HG03565 (cell line): ENCODE data around the gene NAAA.
"Not testable (repeated sequence)": the region's sequence is repeated elsewhere in the genome, so short reads cannot be mapped to it uniquely, and the experiment has no call there.

Source experiments
- ATAC-seq: cut with Tn5 transposase; IDR thresholded peaks from one replicate; pipeline ENCODE4 v1.9.1; 2021; ENCODE audit warnings: mild to moderate bottlenecking, moderate library complexity; ENCODE audit not compliant: unreplicated experiment

NAAA gene

DNA sequence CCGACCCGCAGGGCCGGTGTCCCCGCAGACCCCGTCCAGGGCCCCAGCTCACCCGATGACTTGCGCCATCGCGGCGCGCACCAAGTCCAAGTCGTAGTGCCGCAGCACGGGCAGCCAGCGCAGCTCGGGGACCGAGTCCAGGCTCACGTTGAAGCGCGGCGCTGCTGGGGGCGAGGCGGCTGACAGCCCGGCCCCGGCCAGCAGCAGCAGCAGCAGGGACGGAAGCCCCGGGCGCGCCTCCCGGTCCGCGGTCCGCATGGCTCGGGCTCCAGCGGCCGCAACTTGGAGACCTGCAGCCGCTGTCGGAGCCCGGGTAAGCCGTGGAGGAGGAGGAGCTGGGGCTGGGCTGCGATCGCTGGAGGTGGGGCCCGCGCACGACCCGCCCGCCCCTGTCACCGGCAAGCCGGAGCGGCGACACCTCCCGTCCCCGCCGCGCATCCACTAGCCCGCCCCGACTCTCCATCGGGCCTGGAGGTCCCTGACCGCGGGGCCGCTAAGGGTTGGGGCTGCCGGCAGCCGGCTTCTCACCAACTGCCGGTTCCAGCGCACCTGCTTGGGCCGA is at the start of gene NAAA:
TSS of gene NAAA (minus strand) at position 322 of the 562 bp plus-strand sequence. CDS start at position 258, 64 bp downstream.
- peak; percentile 72 for ATAC-seq

DNA sequence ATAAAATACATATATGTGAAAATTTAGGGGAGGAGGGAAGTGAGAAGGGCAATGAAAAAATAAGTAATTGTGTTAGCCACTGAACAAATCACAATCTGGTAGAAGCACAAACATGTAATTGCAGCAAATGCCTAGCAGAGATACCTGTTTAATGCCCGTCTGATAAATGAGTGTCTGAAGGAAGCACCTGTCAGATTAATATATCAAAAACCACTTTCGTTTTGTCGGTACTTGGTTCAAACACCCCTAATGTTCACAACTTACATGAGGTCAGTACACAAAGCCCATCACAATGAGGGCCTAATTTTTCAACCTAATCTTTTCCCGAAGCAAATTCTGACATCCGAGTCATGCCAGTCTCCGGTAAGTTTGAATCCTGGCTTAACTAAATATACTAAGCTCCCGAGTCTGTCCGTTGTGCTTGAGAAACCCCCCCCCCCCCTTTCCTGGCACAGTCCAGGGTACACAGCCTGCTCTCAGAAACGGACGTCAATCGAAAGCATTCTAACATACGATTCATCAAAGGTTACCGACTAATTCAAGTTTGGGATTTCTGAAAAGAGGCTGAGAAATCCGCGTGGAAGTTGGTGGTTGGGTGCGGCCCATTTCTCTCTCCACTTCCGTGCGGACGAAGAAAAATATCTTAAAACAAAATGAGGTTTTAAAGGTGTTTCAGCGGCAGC is 49.2 kb upstream of the NAAA start:
- ATAC-seq: no peak

DNA sequence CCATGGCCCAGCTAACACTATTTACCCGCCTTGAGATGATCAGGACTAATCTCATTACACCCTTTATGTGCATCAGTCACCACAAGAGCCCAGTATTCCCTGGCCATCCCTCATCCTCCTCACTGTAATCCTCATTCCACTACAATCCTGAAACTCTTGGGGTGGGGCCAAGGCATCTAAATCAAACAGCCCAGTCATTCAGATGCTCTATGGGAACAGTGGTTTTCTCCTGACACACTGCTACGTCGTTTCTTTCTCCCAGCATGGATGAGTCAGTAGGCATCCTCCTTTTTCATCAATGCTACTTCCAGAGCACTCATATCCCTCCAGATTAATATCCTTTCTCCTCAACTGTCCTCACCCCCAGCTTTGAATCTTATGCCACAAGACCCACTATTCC is 44.3 kb upstream of the NAAA start:
- no peak for ATAC-seq

DNA sequence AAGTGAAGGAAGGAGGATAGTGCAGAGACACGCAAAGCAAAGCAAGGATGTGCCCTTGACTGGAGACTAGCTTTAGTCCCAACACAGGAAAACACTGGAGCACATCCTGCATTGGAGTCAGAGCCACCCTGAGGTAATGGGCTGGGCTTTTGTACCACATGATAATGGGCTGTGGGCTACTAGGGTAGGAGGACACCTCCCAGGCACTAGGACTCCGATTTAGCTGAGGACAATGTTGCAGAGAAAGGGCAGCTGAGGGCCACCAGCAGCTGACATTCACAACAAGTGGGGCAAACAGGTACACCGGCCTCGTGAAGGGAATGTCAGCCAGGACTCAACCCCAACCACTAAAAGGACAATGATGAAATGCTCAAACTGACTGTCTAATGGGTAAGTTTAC is 39.8 kb upstream of the NAAA start:
- no peak for ATAC-seq

DNA sequence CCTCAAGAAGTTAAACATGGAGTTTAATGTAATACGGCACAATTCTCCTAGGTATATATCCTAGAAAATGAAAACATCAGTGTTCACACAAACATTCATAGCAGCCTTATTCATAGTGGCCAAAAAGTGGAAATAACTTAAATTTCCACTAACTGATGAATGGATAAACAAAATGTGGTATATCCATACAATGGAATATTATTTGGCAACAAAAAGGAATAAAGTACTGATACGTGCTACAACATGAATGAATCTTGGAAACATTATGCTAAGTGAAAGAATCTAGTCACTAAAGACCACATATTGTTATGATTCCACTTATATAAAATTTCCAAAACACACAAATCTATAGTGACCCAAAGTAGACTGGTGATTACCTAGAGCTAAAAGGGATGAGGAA is 35.4 kb upstream of the NAAA start:
- no peak for ATAC-seq

DNA sequence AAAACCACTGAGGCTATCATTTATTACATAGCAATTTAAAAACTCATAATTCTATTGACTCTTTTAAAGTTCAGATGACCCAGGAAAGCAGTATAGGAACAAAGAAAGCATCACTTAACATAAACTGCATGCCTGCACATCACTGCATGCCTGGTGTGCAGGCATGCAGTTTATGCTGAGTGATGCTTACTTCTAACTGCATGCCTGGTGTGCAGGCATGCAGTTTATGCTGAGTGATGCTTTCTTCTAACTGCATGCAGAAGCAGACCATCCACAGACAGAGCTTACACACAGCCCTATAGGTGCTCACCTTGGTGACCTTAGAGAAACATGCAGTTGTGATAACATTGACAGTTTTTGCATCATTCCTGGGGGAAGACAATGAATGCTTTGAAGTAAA is 33.0 kb upstream of the NAAA start:
- ATAC-seq: no peak

DNA sequence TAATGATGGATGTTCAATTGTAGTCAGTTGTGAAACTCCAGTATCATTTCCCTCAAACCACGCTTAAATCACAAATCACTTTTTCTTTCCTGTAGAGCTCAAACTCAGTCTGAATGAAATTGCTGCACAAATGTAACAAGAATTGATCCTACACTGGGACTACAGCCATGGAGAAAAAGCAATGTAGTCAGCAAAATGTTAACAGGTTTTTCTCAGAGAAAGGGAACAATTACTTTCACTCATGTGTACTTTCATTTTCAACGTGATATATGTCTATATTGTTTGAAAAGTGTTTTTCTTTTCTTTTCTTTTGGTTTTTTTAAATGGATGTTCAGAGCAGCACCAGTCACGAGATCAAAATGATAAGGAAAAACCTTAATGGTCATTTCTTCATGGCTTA is 27.3 kb upstream of the NAAA start:
- ATAC-seq: no peak

DNA sequence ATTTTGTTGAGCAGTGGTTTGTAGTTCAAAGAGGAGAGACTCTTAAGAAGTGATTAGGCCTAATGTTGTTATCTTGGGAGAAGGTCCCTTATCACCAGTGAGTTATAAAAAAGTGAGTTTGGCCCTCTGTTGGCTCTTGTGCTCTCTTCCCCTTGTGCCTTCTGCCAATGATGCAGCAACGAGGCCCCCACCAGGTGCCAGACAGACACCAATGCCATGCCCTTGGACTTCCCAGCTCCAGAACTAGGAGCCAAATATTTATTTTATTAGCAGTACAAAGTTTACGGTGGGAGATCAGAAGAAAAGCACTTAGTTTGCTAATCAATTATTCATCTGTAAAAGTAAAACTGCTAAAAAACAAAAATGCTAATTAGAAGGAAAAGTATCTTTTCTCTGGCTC is 22.7 kb upstream of the NAAA start:
- ATAC-seq: no peak

DNA sequence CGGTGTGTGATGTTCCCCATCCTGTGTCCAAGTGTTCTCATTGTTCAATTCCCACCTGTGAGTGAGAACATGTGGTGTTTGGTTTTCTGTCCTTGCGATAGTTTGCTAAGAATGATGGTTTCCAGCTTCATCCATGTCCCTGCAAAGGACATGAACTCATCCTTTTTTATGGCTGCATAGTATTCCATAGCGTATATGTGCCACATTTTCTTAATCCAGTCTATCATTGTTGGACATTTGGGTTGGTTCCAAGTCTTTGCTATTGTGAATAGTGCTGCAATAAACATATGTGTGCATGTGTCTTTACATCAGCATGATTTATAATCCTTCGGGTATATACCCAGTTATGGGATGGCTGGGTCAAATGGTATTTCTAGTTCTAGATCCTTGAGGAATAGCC is 21.3 kb upstream of the NAAA start:
- ATAC-seq: not testable (repeated sequence)

DNA sequence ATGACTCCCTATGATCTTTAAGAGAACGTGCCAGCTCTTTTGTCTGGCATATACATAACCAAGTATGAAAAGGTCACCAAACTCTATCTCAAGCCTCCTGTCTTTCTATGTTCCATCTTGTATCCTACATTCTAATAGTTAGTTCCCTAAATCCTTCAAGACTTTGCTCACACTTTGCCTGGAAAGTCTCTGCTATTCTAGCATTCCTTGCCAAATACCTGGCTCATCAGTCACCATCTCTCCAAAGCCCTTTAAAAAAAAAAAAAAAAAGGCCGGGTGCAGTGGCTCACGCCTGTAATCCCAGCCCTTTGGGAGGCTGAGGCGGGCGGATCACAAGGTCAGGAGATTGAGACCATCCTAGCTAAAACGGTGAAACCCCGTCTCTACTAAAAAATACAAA is 17.7 kb upstream of the NAAA start:
- not testable (repeated sequence) for ATAC-seq

DNA sequence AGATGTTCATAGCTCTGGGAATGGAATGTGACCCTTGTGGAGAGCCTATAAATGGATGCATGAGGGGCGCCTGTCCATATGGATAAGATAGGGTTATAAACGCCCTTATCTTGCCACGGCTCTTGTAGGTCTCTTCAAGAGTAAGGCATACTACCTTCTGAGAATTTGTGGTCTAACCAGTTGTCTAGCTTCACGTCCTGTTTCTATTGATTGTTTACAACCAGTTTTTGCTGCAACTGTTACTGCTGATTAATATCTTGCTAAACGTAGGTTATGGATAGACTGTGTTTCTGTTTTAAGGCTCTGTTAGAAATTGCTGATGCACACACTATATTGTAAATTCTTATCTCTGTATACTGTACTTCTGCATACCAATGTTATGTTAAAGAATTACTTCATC is 14.0 kb upstream of the NAAA start:
- ATAC-seq: not testable (repeated sequence)

DNA sequence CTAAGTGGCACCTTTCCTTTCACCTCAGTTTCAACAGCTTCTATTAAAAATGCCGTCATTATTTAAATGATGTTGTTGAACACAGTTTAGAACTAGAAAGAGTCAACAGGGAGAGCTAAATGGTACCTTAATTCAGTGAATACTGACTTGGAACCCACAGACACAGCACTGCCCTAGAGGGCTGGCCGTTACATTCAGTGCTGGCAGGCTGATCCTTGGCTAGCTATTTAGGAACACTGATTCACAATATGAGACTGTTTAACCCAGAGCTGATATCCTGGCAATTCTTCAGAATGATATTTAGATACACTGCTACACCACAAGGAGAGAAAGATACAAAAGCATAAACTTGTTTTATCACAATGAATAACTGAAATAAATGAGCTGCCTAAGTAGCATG is 12.7 kb upstream of the NAAA start:
- no peak for ATAC-seq

DNA sequence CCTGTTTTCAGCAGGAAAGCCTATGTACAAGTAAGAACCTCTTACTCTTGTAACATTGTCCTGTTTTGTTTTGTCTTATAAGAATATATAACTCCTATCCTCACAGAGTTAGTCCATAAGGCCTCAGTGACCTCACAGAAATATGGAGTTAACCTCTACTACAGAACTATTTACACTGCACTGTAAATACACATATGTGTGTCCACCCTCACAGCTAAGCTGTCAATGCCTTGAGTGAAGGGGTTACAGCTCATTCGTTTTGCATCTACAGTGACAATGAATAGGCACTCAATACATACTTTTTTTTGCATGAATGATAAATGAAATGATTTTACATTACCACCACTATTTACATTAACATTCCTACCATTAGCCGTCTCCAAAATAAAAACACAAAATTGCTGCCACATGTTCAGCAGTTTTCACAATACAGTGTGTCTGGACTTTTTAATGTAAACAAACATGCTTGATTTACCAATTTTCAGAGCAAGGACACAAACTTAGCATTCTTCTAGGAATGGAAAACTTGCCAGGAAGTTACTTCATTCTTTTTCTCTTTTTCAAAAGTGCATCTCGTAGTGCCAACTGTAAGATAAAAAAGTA is 9.5 kb upstream of the NAAA start:
- ATAC-seq: no peak

DNA sequence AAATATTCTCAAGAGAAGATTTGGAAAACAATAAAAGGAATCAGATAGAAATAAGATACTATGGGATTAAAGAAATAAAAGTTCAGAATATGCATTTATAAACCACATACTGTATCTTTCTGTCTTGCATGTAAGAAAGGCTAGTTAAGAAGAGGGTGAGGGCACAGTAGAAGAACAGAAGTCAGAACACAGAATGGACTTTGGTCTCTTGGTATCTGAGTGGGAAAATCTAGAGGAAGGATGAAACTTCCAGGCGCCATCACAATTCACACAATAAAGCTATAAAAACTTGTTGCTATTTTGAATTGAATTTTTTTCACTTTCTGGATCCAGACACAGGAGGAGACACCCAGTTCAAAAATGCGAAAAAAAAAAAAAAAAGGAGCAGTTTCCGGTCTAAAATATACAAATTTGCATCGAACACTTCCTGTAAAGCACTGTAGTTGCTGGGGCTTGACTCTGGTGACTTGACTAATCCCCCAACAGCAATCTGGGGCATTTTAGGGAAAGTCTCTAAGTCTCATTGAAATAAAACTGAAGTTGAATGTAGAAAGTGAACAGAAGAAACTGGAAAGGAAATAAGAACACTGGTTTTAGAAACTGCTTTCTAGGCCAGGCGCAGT is 8.1 kb upstream of the NAAA start:
- peak; percentile 73 for ATAC-seq

DNA sequence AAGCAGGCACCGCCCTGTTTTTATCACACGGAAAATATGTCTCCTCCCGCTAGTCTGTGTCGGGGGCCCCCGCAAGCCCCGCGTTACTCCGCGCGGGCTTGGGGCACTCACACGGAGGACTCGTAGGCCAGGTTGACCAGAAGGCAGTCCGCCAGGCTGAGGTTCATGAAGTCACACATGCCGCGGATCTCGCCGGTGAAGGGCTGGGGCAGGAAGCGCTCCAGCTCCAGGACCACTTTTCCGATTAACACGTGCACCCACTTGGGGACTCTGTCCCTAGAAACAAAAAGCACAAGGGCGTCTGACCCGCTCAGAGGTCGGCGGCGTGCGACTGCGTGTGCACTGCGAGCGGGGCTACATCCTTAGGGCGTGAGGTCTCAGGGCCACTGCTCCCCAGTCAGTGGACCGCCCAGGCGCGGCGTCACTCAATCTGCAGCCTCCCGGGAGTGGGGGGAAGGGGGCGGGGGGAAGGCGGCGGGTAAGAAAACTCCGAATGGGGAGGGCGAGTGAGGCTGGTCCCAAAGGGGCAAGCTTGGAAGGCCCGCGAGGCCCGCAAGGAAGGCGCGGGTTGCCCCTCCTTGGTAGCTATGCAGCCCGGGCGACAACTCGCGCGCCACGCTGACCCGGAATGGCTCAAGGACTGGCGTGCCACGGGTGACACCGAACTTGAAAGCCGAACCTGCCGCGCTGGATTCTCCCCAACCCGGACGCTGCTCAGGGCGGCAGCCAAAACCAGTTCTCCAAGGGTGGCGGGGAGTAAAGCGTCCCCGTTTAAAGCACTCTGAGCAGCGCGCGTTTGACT is 722 bp downstream of the NAAA start:
- ATAC-seq: peak; percentile 44

DNA sequence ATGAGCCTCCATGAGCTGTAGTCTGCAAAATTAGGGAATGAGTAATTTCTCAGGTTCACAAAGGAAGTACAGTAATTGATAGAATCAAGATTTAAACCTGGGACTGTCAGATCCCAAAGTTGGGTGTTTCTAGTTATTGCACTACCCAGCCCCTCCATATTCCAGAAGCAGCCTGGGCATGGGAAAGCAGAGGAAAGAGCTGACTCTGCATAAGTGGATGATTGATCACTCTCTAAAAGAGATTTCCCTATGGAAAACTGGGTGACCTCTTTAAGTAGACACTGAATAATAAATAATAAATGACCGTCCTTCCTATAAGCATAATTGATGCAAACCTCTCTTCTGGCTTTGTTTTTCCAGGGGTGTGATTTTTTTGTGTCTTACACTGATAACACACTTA is 5.2 kb downstream of the NAAA start:
- ATAC-seq: no peak

DNA sequence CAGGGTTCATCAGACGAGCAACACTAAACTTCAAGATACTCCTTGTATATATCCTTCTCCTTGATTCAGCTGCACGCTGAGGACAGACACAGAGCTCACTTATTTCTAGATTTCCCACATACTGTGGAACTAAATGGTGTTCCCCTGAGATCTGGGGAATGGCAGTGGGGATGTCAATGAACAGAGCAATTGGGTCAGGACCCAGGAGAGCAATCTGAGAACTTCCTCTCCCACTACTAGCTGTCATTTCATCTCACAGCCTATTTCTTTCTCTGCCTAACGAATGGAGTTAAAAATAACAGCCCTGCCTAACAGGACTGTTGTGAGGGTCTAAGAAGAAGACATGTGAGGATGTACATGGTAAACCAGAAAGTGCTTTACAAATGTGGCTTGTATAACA is 10.7 kb downstream of the NAAA start:
- ATAC-seq: no peak

DNA sequence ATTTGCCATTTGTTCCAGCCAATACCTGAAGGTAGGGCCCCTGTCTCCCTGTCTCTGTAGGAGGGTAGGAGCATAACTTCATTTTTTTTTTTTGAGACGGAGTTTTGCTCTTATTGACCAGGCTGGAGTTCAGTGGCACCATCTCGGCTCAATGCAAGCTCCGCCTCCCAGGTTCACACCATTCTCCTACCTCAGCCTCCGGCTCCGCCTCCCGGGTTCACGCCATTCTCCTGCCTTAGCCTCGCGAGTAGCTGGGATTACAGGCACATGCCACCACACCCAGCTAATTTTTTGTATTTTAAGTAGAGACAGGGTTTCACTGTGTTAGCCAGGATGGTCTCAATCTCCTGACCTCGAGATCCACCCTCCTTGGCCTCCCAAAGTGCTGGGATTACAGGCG is 15.9 kb downstream of the NAAA start:
- ATAC-seq: not testable (repeated sequence)

DNA sequence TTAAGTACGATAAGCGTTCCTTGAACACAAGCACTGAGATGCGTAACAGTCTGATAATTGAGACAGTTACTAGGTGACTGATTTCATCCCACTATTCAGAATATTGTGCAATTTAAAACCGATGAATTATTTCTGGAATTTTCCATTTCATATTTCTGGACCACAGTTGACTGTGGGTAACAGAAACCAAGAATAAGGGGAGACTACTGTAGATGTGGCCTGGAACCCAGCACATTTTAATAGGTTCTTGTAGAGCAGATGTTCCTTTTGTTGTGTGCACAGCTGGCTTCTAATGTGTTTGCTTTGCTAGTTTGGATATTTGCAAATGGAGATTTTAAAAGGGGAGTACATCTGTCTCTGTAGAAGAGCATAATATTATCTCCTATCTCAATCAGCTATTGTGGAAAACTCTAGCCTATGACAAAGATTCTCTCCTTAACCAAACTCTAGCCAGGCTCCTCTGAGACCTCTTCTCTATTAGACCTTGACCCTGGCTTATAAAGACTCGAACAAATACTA is 16.4 kb downstream of the NAAA start:
- no peak for ATAC-seq

DNA sequence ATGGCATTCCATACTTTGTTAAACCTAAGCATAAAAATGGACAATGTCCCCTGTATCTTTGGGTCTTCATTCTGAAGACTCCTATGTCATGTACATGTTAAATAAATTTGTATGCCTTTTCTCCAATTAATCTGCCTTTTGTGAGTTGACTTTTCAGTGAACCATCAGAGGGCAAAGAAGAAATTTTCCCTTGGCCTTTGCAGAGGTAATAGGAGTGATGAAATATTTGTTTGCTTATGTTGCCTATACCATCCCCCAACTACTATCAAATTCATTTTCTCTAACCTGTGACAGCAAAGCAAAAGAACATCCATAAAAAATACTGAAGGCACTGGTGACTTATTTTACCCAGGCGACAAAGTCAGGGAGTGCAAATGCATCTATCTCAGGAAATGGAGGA is 18.2 kb downstream of the NAAA start:
- ATAC-seq: no peak

DNA sequence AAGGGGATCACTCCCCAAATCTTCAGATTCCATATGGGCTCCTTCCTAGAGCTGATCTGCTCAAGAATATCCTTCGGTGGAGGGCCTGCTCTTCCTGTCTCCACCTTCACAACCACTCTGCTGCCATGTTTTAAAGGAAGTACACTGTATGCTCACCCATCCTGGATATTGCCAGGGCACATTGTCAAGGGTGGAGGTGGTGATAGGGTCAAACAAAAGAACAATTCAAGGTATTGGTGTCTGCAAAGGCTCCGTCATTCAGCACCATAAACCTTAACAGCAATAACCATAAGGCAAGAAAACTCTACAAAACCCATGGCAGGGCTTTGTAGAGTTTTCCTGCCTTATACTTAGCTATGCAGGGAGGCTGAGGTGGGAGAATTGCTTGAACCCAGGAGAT is 18.9 kb downstream of the NAAA start:
- ATAC-seq: no peak
